HT-29 (cell line): ENCODE data around the gene SMOC2. TPM values are rescaled to one million over a fixed set of nuclear protein-coding genes. Genes with fewer than 3 reads are reported as not detected.

Source experiments
- DNase-seq: peaks from one replicate; pipeline ENCODE4 v3.0.0-alpha.2; 2015; ENCODE audit warnings: low spot score
- total RNA-seq: library from RNA; depleted of rRNA; stranded (reverse); fragments of >200 nt; shearing (Covaris generic); gene quantifications from 2 replicates; pipeline ENCODE4 v1.2.3, GENCODE V29; 2014

Gene SMOC2
- total RNA-seq, 1 experiment from 2014 or later: not detected

- DNase-seq: no peak
Measured at GRCh38 chr6:168479421-168479820, 38.4 kb downstream of the SMOC2 start.

- DNase-seq: no peak
Measured at GRCh38 chr6:168480481-168480880, 39.5 kb downstream of the SMOC2 start.

GRCh38 chr6:168485818-168486217, 44.8 kb downstream of the SMOC2 start:
- DNase-seq: no peak

GRCh38 chr6:168490757-168491156, 49.8 kb downstream of the SMOC2 start:
- no peak for DNase-seq

- no peak for DNase-seq
Measured at GRCh38 chr6:168493976-168494375, 53.0 kb downstream of the SMOC2 start.

GRCh38 chr6:168494726-168495125, 53.7 kb downstream of the SMOC2 start:
- DNase-seq: no peak

- DNase-seq: no peak
Measured at GRCh38 chr6:168495133-168495532, 54.1 kb downstream of the SMOC2 start.

- no peak for DNase-seq
Measured at GRCh38 chr6:168495636-168496035, 54.7 kb downstream of the SMOC2 start.

- DNase-seq: no peak
Measured at GRCh38 chr6:168496139-168496996, 55.4 kb downstream of the SMOC2 start.

- no peak for DNase-seq
Measured at GRCh38 chr6:168496997-168497331, 56.0 kb downstream of the SMOC2 start.

GRCh38 chr6:168497381-168497780, 56.4 kb downstream of the SMOC2 start:
- DNase-seq: no peak

GRCh38 chr6:168498161-168498843, 57.3 kb downstream of the SMOC2 start:
- DNase-seq: no peak

- no peak for DNase-seq
Measured at GRCh38 chr6:168499045-168499650, 58.2 kb downstream of the SMOC2 start.

GRCh38 chr6:168500519-168500918, 59.5 kb downstream of the SMOC2 start:
- DNase-seq: no peak

GRCh38 chr6:168501561-168501960, 60.6 kb downstream of the SMOC2 start:
- DNase-seq: no peak

- DNase-seq: no peak
Measured at GRCh38 chr6:168504366-168504765, 63.4 kb downstream of the SMOC2 start.

GRCh38 chr6:168506460-168506859, 65.5 kb downstream of the SMOC2 start:
- no peak for DNase-seq

- no peak for DNase-seq
Measured at GRCh38 chr6:168507297-168507696, 66.3 kb downstream of the SMOC2 start.

GRCh38 chr6:168507730-168508129, 66.7 kb downstream of the SMOC2 start:
- no peak for DNase-seq

GRCh38 chr6:168508903-168509302, 67.9 kb downstream of the SMOC2 start:
- DNase-seq: no peak

- DNase-seq: no peak
Measured at GRCh38 chr6:168513766-168514165, 72.8 kb downstream of the SMOC2 start.

- peak; percentile 50 for DNase-seq
Measured at GRCh38 chr6:168514216-168514615, 73.2 kb downstream of the SMOC2 start.

GRCh38 chr6:168515376-168515775, 74.4 kb downstream of the SMOC2 start:
- no peak for DNase-seq
